Measurements from ENCODE around the gene CCL23. TPM values are rescaled to one million over a fixed set of nuclear protein-coding genes. Genes with fewer than 3 reads are reported as not detected.
A peak's percentile ranks its signal among the peaks of the same experiment; 100 is the strongest.

The CCL23 gene
- total RNA-seq, 2 donors from 2014 or later: not detected

DNA sequence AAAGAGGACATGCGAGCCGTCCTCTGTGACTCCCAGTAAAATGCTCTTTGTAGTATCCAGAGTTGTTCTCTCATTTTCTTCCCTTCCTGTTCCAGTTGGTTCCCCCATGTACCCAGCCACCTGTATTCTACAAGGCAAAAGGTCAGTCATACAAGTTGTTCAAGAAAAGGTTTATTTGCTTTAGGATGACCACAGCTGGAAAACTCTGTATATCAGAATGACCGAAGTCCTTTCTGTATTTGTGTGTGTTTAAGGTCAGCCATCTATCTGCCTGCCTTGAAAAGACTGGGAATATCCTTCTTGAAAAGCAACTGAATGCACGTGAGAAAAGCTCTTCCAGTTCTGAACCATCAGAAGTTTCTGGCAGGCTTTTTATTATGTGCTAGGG lies 44.8 kb downstream of the CCL23 start:
- H3K9me3 ChIP-seq: no peaks in the 10 kb centered on the region
- TF ChIP-seq, protein P1, sequence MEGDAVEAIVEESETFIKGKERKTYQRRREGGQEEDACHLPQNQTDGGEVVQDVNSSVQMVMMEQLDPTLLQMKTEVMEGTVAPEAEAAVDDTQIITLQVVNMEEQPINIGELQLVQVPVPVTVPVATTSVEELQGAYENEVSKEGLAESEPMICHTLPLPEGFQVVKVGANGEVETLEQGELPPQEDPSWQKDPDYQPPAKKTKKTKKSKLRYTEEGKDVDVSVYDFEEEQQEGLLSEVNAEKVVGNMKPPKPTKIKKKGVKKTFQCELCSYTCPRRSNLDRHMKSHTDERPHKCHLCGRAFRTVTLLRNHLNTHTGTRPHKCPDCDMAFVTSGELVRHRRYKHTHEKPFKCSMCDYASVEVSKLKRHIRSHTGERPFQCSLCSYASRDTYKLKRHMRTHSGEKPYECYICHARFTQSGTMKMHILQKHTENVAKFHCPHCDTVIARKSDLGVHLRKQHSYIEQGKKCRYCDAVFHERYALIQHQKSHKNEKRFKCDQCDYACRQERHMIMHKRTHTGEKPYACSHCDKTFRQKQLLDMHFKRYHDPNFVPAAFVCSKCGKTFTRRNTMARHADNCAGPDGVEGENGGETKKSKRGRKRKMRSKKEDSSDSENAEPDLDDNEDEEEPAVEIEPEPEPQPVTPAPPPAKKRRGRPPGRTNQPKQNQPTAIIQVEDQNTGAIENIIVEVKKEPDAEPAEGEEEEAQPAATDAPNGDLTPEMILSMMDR (IDR thresholded peaks at IDR 0.05): no peak
- H3K4me1 ChIP-seq: peaks cover 0 to 8% of the 10 kb centered on the region in 2 donors
- H3K27ac ChIP-seq: no peak overlapping the region
- DNase-seq (ENCODE audit: low spot score): no peak
- H3K36me3 ChIP-seq: no peaks in the 10 kb centered on the region
- H3K27me3 ChIP-seq: no peaks in the 10 kb centered on the region
- no peak overlapping the region for H3K4me3 ChIP-seq

DNA sequence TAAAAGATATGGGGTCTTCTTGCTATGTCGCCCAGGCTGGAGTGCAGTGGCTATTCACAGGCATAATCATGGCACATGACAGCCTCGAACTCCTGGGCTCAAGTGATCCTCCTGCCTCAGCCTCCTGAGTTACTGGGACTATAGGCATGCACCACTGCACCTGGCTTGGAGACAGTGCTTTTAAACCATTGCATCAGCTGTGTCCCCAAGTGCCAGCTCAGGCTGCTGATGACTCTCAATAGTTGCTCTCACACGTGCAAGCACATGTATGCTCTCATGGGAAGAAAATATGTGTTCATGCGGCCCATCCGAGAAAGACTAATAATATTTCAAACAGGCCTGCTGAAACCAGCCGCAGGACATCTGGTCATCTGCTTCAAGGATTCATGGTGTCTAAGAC lies 45.2 kb downstream of the CCL23 start:
- TF ChIP-seq, protein P1 (IDR thresholded peaks at IDR 0.05): no peak

DNA sequence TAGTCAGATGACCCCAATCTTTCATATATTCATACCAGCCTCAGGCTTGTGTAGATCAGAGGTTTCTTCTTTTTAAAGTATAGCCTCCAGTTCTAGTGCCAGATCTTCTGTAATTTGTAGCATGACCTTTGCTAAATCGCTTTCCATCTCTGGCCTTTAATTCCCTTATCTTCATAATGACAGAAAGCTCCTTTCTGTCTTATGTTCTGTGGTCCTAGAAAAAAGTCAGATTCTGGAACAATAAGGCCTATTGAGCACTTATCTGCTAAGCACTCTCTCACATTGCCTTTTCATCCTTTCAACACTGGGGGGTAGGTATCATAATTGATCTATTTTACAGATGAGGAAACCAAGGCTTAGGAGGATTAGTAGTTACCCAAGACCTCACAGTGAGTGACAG lies 45.7 kb downstream of the CCL23 start:
- Histone ChIP-seq H3K36me3 (no peaks in the 10 kb centered on the region), H3K9me3 (no peaks in the 10 kb centered on the region), H3K27me3 (no peaks in the 10 kb centered on the region), H3K4me1 (peaks cover 0 to 8% of the 10 kb centered on the region in 2 donors), H3K27ac (no peak overlapping the region), H3K4me3 (no peak overlapping the region)
- no peak for DNase-seq (ENCODE audit: low spot score)
- TF ChIP-seq, protein P1 (IDR thresholded peaks at IDR 0.05): no peak

More for the DNA sequence above, 45.2 kb downstream of the CCL23 start:
- no peak for DNase-seq (ENCODE audit: low spot score)
- H3K36me3 ChIP-seq: no peaks in the 10 kb centered on the region
- H3K27ac ChIP-seq: no peak overlapping the region
- H3K27me3 ChIP-seq: no peaks in the 10 kb centered on the region
- H3K4me1 ChIP-seq: peaks cover 0 to 8% of the 10 kb centered on the region in 2 donors
- no peak overlapping the region for H3K4me3 ChIP-seq
- no peaks in the 10 kb centered on the region for H3K9me3 ChIP-seq

DNA sequence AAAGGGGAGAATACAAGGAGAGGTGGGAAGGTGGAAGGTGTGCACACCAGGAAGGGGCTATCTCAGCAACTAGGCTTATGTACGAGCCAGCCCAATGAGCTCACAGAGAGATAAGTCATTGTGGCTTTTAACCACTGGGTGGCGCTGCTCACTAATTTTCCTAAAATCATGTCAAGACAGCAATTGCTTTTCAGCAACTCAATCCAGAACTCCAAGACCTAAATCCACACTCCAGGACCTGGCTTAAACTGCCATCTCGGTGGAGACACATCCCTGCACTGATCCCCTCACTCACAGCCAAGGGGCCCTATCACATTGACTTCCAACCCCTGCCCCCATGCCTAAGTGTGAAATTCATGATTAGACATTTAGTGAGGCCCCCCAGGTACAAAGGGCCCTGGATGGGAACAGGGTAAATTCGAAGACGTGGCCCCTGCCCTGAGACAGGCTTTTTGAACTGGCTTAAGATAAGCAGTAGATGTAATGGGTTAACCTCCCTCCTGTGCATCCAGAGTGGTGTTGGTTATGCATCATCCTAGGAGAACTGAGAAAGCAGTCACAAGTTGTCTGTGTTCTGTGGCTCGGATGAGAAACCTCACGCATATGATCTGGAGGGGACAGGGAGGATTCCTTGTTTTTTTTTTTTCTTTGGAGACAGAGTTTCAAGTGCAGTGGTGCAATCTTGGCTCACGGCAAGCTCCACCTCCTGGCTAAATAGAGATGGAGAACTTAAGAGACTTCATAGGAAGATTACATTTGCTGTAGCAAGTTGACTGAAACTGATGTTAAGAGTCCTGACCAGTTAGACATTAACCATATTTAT lies 48.0 kb downstream of the CCL23 start:
- Histone ChIP-seq H3K27ac (no peak overlapping the region), H3K9me3 (no peaks in the 10 kb centered on the region), H3K4me3 (no peak overlapping the region), H3K36me3 (no peaks in the 10 kb centered on the region), H3K4me1 (peaks cover 0 to 8% of the 10 kb centered on the region in 2 donors), H3K27me3 (no peaks in the 10 kb centered on the region)
- DNase-seq (ENCODE audit: low spot score): peak; percentile 91
- TF ChIP-seq, protein P1 (IDR thresholded peaks at IDR 0.05): peak; percentile 81 to 93

DNA sequence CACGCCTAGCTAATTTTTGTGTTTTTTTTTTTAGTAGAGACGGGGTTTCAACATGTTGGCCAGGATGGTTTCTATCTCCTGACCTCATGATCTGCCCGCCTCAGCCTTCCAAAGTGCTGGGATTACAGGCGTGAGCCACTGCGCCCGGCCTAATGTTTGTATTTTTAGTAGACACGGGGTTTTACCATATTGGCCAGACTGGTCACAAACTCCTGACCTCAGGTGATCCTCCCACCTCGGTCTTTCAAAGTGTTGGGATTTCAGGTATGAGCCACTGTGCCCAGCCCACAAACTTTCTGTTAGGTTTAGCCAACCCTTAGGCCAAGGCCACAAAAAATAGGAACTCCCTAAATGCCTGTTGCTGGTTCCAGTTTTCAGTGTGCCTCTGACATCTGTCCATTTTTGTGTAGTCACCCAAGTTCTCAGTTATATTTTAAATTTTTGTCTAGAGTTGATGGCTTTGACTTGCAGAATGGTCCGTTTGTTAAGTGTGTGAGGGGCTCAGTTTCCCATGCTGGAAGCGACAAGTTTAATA lies 49.2 kb downstream of the CCL23 start:
- peak; percentile 7 for DNase-seq (ENCODE audit: low spot score)
- TF ChIP-seq, protein P1 (IDR thresholded peaks at IDR 0.05): no peak
- Histone ChIP-seq H3K27me3 (no peaks in the 10 kb centered on the region), H3K36me3 (no peaks in the 10 kb centered on the region), H3K4me1 (peaks cover 0 to 4% of the 10 kb centered on the region in 2 donors), H3K9me3 (no peaks in the 10 kb centered on the region), H3K27ac (no peak overlapping the region), H3K4me3 (no peak overlapping the region)

Measured in right atrium auricular region (tissue), 2 donors.